ENCODE results near the gene LDLRAP1.

Gene LDLRAP1

DNA sequence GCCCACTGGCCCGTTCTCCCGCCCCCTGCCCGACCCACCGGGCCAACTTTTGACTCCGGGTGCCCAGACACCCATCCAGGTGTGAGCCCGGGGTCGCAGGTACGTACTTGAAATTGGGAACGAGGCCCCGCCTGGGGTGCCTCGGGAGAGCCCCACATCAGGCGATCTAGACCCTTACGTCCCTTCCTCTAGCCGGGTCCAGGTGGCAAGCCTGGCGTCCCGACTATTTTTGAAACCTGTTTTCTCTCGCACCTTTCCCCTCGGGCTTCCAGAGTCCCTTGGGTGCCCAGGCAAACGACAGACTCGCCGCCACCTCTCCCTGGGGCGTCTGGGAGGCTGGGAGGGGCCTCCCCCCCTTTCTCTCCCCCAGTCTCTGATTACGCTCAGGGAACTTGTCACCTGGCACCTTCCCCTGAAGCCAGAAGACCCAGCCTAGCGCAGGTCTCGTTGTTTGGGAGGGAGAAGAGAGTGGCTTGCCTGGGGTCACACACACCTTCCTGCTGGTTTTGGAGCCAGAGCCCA, 898 bp downstream of the LDLRAP1 start:
- no peak for DNase-seq (ENCODE audit: low spot score)

DNA sequence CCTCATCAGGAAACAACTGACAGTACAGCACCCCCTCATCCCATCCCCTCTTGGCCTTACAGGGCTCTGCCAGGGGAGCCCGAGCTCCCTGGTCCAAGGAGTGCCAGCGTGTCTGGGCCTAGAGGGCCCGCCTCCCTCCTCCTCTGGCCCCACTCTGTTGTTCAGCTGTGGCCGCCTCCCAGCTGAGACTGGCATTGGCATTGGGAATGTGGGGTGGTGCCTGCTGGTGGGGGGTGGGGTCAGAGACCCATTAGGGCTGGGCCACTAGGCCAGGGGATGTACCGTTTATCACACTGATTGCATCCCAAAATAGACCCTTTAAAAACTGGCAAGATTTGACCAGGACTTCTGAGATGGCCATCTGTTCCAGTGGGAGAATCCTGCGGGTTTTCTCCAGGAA, 1.4 kb downstream of the LDLRAP1 start:
- peak; percentile 82 for DNase-seq (ENCODE audit: low spot score)

DNA sequence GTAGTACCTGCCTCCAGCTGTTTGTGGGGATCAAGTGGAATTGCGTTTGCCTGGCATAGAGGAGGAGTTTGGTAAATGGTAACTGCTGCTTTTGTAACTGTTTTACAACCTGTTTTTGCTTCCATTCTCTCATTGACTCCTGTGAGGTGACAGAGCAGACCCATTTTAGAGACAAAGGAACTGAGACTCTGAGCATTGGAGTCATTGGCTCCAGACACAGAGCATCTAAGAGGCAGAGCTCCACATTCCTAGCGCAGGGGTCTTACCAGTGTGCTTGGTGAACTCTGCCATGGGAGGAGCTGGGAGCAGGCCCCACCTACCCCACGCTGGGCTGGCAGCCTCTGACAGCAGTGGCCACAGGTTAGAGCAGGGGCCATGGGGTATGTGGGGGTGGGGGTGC, 2.4 kb downstream of the LDLRAP1 start:
- DNase-seq (ENCODE audit: low spot score), result no peak

DNA sequence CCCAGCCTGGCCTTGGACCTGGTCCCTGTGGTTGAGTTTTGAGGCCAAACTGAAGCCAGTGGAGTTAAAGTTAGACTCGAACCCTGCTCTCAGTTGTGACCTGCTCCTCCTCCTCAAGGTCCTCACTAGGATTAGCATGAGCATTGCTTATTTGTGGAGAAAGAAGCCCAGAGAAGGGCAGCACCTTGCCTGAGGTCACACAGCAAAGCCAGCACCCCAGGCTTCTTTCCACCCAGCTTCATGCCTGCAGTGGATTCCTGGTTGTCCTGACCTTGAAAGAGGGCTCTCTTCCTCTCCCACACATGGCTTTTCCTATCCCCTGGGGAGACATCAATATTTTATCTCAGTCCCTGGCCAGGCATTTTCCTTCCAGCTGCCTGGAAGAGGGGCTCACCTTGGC, 2.8 kb downstream of the LDLRAP1 start:
- DNase-seq (ENCODE audit: low spot score), result no peak

DNA sequence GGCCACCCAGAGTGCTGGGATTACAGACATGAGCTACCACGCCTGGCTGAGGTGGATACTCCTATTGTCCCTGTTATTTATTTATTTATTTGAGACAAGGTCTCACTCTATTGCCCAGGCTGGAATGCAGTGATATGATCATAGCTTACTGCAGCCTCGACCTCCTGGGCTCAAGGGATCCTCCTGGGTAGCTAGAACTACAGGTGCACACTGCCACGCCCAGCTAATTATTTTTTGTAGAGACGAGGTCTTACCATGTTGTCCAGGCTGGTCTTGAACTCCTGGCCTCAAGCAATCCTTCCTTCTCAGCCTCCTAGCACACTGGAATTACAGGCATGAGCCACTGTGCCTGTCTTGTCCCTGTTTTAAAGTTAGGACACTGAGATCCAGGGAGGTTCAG, 5.2 kb downstream of the LDLRAP1 start:
- DNase-seq (ENCODE audit: low spot score), result no peak

DNA sequence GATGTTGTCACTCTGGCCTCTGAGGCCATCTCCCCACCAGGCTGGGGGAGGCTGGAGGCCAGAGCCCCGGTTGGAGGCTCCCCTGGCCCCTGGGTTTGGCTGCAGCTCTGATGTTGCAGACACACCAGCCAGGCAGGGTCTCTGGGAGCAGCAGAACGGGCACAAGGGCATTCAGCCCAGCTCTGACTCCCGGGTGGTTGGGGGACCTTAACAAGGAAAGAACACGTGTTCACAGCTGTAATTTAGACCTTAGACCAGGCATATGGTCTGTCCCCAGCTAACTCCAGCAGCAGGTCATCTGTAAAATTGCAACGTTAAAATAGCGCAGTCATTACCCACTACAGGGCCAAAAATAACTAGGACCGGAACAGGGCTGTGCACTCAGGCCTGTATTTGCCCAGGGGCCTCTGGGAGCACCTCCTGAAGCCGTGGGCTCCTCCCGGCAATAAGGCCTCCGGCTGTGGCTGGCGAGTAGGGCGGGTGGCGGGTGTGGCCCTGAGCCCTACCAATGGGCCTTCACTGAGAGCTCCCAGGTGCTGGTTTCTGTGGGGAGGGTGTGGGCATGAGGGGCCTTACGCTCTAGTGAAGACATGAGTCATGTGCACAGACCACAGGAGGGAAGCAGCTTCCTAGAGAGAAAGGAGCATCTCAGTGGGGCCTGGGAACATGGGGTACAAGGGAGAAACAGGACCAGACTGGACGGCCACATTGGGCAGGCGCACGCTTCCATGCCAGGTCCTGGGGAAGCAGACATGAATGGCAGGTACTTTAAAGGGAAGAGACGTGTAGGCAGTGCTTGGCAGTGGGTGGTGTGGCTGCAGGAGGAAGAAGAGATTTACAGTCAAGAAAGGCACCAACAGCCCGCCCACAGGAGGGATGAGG, 6.1 kb downstream of the LDLRAP1 start:
- DNase-seq (ENCODE audit: low spot score), result peak; percentile 25

DNA sequence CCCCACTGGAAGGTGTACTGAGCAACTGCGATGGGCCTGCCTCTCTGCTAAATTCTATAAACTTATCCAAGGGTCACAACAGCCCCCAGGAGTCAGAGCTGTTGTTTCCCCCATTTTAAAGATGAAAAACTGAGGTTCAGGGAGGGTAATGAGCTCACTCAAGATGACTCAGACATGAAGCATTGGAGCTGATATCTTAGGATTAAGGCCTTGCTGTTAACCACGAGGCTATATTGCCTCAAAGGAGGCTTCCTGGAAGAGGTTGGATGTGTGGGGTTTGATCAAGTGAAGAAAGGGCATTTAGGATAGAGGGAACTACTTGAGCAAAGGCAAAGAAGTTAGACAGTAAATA, 6.7 kb downstream of the LDLRAP1 start:
- no peak for DNase-seq (ENCODE audit: low spot score)

DNA sequence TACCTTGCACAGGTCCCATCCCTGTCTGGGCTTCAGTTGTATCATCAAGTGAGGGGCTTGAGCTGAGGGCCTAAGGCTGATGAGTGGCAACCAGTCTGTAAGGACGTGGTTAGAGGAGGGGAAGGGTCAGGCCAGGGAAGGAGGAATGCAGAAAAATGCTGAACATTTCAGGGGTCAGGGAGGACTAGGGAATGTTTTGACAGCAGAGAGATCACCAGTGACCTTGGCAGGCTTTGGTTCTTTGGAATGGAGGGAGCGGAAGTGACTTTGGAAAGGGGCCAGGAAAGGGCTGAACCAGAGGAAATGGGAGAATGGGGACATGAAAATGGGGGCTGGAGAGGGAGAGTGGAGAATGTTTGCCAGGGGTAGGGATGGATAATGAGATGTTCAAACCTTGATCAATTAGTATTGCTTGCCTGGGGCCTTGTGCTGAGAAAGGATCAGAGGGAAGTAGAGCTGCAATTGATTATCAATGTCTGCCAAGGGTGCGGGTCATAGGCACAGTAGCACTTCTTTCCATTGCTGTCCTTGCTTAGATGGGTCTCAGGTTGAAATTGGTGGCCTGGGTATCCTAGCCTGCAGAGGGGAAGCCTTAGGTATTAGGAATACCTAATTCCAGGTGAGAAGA, 7.4 kb downstream of the LDLRAP1 start:
- DNase-seq (ENCODE audit: low spot score), result peak; percentile 20

DNA sequence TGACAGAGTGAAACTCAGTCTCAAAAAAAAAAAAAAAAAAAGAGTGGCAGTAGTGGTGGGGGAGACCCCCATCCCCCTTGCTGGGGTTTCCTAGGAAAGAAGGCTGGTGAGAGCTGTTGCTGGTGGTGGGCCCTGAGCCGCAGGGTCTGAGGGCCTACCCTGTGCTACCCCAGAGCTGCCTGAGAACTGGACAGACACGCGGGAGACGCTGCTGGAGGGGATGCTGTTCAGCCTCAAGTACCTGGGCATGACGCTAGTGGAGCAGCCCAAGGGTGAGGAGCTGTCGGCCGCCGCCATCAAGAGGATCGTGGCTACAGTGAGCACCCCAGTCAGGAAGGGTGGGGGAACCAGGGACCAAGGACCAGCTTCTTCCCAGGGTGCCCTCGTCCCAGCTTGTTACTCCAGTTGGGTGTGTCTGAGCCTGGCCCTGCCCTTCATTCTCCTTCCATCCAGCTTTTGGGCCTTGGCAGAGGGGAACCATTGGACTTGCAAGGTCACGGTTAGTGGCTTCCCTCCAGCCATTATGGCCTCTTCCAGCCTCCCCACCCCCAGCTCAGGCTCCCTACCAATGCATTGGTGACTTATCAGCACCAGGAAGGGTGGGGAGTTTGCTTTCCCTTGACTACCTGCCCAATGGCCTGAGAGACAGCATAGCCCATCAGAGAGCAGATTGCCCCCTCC, 10.5 kb downstream of the LDLRAP1 start:
- DNase-seq (ENCODE audit: low spot score), result no peak

DNA sequence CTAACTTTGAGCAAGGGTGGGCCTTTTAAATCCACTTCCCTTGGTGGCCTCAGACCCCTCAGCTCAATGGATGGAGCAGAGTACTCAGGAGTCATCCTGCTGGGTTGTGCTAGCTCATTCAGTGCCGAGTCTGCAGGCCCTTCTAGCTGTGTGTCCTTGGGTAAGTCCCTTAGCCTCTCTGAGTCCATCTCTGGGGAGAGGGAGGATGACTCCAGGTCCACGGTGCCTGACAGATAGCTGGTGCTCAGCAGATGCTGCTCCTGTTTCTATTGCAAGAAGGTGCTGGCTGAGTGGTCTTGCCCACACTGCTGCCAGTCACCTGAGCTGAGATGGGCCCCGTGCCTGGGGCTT, 11.0 kb downstream of the LDLRAP1 start:
- no peak for DNase-seq (ENCODE audit: low spot score)

DNA sequence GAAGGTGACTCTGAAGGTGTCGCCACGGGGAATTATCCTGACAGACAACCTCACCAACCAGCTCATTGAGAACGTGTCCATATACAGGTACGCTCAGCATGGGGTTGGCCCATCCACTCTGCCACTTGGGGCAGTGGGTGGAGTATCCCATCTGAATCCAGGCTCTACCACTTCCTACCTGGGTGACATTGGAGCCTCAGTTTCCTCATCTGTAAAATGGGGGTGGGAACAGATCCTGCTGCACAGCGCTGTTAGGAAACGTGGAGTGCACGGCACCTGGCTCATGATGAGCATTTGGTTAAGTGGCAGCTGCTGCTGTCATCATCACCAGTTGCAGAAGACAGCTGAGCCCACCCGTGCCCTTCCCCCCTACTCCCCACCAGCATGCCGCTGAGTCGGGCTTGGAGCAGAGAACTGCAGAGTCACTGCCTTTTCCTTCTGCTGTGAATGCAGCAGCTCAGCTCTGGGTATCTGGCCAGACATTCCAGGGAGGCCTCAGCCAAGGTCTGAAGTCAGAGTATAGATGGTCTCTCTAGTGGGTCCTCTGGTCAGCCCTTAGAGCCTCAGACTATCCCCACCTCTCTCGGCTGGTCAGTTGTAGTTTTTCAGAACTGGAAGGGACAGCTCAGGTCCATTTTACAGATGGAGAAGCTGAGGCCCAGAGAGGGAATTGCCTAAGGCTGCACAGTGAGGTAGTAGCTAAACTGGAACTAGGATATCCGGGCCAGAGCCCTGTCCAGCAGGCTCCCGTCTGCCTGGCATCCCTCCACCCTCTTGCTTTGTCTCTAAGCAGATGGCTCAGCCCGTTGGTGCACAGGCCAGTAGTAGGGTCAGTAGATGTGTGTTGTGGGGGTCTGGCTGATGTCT, 11.7 kb downstream of the LDLRAP1 start:
- no peak for DNase-seq (ENCODE audit: low spot score)

DNA sequence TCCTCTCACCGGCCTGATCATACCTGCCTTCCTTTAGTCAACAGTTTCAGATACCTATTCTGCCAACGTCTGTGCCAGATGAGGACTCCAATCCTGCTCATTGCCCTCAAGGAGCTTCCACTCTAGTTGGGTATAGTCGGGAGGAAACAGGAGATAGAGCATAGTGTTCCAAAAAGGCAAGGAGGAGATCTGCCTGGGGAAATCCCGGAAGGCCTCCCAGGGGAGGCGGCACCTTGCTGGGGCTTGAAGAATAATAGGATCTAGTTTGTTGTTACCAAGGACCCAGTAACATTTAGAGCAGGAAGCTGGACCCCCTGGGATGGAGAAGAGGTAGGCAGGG, 12.3 kb downstream of the LDLRAP1 start:
- no peak for DNase-seq (ENCODE audit: low spot score)

DNA sequence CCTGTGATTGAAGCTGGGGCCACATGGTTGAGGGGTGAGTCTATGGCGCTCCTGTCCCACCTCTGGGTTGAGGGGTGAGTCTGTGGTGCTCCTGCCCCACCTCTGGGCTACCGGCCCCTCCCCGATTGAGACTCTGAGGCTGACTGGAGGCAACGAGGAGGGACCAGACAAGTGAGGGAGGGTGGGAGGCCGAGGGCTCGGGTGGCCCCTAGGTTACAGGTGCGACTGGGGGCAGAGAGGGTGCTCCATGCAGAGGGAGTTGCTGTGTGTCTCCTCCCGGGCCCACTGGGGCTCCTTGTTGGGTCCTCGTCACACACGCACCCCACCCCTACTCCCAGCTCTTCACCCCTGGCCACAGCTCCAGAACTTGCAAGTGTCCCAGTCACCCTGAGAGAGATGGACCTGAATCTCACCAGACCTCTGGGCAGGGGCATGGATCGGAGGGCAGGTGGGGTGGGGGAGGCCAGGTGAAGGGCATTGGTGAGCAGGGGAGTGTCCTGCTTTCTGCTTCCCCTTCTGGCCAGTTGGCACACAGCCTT, 12.8 kb downstream of the LDLRAP1 start:
- DNase-seq (ENCODE audit: low spot score), result no peak

DNA sequence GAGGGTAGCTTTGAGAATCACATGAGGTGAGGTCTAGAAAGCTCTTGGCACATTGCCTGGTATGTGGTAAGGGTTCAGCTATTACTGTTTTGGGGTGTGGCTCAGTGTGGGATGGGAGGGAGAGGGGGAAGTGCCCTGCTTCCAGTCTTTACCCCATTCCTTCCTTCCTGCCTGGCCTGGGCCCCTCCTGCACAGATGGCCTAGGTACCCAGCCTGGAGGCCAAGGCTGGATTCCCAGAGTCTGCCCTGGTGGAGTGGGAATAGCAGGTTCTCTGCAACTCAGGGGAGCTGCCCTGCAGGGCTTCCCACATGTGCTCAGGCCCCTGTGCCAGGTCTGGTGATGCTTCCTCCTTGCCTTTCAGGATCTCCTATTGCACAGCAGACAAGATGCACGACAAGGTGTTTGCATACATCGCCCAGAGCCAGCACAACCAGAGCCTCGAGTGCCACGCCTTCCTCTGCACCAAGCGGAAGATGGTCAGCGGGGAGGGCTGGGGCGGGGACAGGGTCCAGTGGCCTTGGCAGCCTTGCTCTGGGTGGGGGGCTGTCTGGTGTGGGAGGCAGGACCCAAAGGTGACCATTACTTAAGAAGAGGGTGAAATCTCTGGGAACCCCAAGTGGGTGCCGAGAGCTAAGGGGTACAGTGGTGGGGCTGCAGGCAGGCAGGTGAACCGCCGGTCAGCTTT, 13.5 kb downstream of the LDLRAP1 start:
- peak; percentile 17 for DNase-seq (ENCODE audit: low spot score)

DNA sequence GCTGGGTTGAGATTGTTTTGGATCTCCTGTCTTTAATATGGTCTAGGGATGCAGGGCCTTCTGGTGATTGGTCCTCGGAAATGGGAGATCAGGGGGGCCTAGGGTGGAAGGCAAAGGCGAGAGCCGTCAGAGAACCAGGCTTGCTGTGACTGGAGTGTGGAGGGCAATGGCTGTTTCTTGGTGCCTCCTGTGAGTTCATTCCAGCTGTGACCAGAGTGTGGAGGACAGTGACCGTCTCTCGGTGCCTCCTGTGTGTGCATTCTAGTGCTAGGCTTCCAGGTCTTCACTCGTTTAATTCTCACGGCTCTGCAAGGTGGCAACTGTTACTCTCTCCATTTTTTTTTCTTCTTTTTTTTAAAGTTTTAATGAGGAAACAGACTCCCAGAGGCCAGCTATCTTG, 14.1 kb downstream of the LDLRAP1 start:
- peak; percentile 49 for DNase-seq (ENCODE audit: low spot score)

DNA sequence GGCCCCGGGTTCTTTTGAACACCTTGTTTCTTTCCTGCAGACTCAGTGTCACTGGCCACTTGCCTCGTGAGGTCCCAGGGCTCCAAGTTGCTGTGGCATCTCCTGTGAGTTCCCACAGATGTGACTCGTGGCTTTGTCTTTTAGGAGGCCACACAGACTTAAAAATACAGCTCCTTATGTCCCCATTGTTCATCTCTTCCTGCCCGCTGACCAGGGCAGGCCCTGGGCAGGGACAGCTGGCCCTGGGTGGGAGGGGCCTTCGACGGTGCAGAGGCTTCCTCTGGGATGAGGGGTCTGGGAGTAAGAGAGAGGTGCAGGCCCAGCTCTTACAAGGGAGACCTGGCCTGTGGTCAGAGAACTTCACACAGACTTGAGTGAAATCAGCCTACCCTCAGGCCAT, 15.6 kb downstream of the LDLRAP1 start:
- no peak for DNase-seq (ENCODE audit: low spot score)

DNA sequence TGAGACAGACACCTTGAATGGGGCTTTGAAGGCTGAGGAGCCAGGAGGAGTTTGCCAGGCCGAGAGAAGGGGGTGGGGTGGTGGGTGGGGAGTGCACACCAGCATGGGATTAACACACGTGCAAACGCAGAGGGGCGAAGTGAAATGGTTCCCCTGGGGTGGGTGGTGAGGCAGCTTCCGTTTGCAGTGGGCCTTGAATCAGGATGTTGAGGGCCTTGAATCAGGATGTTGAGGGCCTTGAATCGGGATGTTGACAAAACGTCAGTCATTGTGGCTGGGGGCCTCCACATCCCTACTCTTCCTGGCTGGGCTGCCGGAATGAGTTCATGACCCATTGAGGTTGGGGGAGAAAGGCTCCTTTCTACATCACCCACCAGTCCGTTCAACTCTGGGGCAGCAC, 16.6 kb downstream of the LDLRAP1 start:
- DNase-seq (ENCODE audit: low spot score), result no peak

DNA sequence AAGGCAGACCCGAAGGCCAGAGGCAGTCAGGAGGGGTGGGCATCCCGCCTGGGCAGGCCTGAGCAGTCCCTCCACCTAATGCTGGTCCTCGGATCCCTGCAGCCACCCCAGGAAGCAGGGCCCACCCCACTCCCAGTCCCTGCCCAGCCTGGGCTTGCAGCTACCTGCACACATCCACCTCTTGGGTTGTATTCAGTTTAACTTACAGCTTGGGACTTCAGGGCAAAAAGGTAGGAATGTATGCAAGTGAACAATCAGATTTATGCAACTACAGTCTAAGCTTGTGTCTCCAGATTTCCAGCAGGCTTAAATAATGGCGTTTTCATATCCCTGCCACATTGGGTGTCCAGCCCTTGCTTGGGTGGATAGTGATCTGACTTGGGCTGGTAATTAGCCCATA, 17.4 kb downstream of the LDLRAP1 start:
- peak; percentile 12 for DNase-seq (ENCODE audit: low spot score)

DNA sequence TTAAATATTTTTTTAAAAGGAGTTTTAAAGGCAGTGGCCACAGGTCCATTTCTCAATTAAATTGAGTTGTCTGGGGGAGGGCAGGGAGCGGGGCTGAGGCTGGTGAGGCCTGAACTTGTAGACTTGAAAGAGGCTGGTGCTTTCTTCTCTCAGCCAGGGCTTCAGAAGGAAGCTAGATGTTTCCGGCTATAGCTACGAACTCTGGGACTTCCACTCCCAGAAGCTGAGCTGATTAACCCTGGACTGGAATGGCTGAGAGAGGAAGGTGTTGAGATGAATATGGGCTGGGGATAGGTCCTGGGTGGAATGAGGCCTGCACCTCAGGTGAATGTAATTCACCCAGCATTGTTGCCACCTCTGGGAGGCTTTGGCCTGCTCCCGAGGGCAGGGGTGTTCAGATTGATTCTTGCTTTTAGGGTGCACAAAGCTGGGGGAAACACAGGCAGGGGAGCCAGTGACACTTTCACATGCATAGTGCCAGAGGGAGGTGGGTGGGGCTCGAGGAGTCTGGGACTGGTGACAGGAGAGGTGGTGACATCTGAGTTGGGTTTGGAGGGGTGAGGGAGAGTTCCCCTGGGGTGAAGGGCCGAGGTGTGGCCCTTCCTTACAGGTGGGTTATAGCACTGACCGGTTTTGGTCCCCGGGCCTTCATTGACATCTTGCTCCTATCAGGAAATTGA, 18.2 kb downstream of the LDLRAP1 start:
- no peak for DNase-seq (ENCODE audit: low spot score)

DNA sequence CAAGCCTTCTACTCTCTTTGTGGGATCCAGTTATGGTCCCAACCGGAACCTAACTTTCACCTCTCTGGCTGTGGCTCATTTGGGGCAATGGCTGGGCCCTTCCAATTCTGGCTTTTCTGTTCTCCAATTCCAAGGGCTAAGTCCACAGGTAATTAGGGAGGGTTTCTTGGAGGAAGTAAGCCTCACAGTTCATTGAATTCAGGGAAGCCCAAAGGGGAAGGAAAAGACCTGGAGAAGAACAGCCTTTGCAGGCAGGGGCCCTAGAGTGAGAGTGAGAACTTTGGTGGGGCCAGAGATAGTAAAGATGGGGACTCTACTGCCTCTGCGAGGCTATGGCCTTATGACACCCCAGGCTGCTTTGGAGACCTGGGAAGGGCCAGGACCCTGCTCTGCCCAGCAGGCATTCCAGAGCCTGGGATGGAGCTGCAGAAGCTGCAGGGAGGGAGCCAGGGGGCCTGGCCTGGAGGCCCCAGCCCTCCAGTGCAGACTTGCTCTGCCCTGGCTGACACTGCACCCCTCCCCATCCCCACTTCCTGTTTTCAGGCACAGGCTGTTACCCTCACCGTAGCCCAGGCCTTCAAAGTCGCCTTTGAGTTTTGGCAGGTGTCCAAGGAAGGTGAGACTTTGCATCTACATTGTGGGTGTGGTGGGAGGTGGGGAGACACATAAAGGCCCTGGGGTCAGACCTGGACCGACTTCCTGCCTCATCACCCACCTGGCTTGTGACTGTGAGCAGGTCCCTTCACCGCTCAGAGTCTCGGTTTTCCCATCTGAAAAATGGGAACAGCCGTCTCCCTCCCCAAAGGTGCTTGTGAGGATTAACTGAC, 18.9 kb downstream of the LDLRAP1 start:
- DNase-seq (ENCODE audit: low spot score), result peak; percentile 11
